NCI-H510A (cell line): ENCODE measurements around the gene ITGAL.
"Not testable (repeated sequence)": the region's sequence is repeated elsewhere in the genome, so short reads cannot be mapped to it uniquely, and the experiment has no call there.

Source experiments
- DNase-seq: peaks from one replicate; lab custom pipeline; 2025; lab: John Stamatoyannopoulos, UW

Gene ITGAL

DNA sequence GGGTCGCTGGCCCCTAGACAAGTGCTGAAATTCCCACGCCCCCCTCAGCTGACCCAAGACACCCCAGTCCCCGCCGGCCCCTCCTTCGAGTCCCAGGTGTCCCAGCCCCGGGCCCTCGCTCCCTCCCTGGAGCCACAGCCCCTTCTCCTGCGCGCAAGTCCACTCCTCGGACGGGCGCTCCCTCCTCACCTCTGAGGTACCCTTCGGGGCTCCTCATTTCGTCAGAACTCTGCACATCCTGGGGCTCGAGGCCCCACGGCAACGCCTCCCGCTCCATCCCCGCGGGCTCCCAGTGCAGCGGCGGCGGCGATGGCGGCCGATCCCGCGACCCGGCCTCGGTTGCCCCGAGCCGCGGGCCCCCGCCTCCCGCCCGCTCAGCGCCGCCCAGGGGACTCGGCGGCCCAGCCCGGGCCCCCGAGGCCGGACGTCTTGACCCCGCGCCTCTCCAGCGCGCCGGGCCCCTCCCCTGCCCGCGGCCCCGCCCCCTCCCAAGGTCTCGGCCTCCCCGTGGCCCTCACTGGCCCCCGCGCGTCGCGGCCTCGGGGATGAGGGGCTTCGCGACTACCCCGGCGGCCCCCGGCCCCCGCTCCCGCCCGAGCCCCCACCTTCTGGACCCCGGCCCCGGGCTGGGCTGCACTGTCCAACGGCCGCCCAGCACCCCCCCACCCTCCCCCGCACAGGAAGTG is 53.7 kb downstream of the ITGAL start, which contains the start of gene ZNF768:
TSS of gene ZNF768 (minus strand) at position 430 of the 686 bp plus-strand sequence. CDS start at position 277, 153 bp downstream.
- DNase-seq: peak; percentile 76

DNA sequence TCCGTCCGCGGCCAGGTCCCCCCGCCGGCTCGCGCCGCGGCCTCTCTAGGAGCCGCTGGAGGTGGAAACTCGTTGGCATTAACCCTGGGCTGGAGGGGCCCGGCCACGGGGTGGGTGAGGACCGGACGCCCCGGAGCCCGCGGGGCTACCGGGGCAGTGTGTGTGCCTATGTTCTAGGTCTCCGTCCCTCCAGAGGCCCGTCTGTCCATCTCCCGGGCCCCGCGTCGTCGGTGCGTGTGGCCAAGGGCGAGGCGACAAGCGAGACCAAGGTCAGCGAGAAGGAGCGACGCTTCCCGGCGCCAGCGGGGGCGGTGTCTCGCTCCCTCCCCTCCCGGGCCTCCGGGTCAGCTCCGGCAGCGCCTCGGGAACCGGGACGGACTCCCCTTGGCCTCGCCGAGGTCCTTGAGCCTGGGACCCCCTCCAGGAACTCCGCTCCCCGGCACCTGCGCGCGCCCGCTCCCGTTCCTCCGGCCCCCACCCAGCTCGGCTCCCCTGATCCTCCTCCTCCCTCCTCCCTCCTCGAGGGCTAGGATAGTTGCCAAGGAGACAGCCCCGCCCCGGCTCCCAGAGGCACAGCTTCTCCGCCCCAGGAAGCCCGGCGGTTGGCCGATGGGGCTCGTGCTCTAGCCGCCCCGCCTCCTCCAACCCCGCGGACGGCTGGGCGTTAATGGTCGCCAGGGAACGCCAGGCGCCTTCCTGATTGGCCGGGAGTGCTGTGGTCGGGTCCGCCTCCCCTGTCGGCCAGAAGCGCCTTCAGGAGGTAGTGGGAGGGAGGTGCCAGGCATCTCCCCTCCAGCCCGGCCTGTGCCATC is 54.5 kb downstream of the ITGAL start:
- DNase-seq: peak; percentile 99

DNA sequence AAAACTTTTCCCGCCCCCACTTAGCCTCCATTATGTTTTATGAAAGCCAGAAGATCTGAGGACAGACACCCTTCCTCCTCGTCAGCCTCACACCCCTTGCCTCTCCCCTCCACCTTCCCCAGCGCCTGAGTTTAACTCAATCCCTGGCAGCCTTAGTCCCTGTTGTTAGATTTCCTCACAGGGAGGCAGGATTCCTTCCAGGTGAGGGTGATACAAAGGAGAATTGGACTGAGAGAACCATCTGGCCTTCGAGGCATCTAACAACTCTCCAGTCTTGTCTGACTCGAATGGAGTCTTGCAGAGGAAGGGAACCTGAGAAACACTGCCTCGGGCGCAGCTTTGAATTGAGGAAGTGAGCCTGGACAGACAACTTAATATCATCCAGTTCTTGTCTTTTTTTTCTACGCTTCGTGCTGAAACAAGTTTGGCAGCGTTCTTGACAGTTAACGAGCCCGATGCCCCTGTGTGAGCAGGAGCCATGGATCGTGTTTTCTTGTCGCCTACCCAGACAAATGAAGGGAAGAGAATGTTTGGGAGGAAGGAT is 55.2 kb downstream of the ITGAL start:
- DNase-seq: peak; percentile 42

DNA sequence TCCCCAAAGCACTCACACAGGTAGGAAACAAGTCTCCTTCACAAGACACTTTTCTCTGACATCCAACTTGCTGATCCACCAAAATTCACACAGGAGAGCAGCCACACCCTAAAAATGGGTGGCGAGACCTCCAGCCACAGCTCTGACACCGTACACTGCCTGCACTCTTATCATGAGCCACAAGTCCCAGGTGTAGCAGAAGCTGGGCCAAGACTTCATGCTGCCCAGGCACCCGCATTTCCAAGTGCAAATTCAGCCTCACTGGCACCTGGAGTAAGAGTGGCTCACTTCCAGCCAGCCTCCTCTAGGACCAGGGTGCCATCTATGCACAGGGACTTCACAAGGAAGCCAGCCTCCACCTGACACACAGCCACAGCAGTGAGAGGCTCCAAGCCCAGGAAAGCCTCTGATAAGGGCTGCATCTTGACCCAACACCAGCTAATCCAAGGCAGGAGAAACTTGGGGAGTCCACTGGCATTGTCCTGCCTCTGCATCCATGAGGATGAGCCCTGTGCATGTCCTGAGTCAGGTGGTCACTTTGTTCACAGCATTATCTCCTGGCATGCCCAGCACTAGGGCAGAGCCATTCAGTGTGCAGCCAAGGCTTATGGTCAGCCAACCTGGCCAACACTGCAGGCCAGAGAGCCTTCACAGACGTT is 56.4 kb downstream of the ITGAL start:
- DNase-seq: no peak

DNA sequence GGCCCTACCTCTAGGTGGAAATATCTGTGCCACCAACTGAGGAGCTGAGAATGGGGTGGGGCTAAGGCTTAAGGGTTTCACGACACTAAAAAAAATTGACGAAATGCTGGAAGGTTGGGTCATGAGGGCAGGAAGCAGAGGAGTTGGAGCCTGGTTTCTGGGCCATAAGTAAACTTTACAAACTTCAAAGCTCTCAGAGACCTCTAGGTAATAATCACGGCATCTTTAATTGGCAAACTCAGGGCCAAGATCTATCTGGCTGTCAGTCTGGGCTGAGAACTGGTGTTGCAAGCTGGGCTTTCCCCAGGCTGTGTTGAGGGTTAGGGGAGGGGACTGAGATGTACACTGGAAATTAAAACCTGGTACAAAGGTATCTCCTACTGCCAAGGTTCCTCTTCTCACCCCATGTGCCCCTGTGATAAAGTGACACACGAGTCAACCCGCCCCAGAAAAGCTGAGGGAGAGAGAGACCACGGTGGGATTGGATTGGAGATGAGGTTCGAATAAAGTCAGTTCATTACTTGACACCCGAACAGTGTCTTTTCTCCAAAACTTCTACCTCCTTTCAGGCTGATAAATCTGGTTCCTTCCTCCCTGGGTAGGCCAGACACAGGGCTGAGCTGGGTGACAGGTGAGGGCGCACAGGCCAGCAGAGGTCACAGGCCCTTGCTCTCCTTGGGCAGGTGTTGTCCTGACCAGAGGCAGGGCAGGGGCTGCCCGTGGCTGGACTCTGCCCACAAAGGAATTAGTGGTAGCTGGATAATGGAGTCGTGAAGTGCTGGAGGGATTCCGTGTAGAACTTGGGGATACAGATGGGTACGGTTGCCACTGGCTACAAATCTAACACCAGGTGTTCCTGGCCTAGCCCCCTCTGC is 57.9 kb downstream of the ITGAL start:
- DNase-seq: no peak

DNA sequence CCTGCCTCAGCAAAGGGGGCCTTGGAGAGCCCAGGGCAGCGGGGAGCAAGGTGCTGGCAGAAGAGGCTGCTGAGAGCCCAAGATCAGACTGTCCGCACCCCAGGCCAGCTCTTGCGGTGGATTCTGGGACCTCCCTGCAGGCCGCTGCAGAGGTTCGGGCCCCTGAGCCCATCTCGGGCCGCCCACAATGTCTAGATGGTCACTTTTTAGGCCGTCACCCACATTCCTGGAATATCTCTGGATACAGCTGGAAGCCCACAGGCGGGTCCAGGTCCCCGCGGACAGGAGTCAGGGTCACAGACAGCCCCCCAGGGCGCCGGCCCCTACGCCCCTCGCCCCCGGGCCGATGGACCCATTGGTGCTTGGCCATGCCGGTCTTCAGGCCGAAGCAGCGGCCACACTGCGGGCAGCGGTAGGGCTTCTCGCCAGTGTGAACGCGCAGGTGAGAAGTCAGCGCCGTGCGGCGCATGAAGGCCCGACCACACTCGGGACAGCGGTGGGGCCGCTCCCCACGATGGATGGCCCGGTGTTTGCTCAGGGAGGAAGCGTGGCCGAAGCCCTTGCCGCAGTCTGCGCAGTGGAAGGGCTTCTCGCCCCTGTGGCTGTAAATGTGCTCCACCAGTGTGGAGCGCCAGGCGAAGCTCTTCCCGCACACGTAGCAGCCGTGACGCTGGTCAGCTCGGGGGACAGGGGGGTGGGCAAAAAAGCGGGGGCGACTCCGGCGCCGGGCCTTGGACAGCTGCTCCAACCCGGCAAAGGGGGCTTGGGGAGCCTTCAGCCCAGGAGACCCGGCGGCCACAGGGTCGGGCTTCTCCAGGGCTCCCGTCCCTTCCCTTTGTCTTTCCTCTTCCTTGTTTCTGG is 60.0 kb downstream of the ITGAL start:
- DNase-seq: no peak

DNA sequence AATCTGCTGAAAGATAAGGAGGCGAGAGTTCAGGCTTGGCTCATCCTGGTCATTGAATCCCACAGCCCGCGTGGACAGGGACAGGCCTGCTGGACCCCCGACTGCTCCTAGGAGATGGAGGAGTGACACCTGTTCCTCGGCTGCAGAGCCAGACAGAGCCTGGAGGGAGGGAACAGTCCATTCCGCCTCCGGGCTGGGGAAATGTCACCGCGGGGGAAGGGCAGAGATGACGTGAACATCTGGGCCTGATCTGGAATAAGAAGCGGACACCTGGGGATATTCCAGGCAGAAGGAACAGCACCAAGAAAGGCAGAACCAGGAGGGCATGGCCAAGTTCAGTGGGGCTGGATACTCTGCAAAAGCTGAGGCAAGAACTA is 60.6 kb downstream of the ITGAL start:
- no peak for DNase-seq

DNA sequence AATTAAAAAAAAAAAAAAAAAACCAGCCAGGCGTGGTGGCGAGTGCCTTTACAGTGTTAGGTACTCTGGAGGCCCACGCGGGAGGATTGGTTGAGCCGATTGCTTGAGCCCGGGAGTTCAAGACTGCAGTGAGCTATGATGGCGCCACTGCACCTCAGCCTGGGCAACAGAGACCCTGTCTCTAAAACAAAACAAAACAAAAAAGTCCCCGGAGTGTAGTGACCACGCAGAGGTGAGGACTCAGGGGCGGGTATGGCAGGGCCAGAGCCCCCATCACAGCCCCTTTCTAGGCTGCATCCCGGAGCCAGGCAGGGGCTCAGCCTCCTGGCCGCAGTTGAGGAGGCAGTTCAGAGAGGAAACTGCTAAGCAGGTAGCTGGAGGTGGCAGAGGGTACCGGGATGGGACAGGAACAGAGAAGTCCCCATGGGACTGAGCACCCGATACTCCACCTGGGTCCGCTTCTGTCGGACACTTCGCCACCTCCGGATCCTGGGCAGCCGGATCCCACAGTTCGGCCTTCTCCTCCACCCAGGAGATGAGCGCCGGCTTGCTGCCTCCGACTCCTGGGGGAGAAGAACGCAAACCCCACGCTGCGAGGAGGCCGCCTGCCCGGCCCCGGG is 61.3 kb downstream of the ITGAL start:
- DNase-seq: no peak

DNA sequence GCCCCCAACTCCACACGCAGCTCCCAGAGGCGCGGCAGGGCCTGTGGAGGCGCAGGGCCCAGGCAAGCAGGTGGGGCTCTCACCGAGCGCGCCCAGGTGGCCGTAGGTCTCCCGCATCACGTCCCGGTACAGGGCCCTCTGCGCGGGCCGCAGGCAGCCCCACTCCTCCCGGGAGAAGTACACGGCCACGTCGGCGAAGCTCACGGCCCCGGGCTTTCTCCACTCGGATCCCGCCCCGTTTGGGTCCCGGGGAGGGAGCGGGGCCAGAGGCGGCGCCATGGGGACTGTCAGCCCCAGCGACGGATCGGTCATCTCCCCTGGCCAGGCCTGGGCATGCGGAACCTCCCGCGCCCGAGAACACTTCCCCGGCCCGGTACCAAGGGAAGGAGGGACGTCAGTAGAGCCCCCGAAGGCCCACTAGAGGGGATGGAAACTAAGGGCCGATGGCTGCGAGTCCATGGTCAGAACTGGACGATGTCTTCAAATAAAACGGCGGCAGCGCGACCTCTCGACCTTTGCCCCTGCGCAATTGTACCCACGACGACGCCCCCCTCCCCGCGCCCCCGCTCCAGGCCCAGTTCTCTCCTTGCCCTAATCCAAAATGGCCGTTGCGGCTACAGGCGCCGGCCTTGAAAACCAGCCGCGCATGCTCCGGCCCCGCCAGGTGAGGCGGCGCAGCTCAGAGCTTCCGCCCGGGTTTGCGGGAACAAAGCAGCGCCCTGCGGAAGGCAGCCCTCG is 62.0 kb downstream of the ITGAL start, which contains the start of gene ZNF747:
TSS of gene ZNF747 (minus strand) at position 491 of the 738 bp plus-strand sequence. CDS start at position 312, 179 bp downstream.
- peak; percentile 91 for DNase-seq

DNA sequence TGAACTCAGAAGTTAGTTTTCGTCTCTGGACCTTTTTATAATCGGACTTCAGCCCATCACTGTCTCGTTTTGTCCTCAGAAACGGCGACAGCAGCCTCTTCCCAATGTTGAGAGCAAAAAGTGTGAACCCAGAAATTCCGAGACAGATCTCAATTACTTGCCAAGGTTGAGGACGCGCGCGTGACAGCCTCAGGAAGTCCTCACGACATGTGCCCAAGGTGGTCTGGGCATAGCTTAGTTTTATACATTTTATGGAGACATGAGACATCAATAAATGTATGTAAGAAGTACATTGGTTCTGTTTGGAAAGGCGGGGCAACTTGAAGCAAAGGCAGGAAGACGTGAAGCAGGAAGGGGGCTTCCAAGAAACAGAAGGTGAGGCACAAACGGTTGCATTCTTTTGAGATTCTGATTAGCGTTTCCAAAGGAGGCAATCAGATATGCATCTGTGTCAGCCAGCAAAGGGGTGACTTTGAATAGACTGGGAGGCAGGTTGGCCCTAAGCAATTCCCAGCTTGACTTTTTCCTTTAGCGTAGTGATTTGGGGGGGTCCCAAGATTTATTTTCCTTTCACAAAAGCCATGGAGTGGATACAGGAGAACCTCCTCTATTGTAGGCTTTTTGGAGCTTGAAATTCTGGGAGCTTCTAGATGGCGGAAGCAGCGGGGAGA is 62.7 kb downstream of the ITGAL start:
- DNase-seq: peak; percentile 66

DNA sequence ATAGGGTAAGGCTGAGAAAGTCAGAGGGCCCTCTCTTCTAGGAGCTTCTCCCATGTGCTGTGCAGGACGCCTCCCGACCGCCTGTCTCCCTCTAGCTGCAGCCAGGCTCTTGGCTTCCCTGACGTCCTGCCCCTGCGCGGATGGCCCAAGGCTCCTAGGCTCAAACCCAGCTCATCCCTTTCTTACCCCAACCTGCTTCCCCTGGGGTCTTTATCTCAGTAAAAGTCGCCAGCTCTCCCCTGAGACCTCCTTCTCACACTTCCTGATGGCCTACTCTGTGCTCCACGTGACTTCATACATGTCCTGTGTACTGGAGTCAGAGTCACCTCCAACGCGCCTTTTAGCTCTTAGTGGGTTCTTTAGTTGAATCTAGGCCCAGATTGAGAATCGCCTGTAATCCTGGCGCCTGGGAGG is 63.2 kb downstream of the ITGAL start:
- peak; percentile 65 for DNase-seq

DNA sequence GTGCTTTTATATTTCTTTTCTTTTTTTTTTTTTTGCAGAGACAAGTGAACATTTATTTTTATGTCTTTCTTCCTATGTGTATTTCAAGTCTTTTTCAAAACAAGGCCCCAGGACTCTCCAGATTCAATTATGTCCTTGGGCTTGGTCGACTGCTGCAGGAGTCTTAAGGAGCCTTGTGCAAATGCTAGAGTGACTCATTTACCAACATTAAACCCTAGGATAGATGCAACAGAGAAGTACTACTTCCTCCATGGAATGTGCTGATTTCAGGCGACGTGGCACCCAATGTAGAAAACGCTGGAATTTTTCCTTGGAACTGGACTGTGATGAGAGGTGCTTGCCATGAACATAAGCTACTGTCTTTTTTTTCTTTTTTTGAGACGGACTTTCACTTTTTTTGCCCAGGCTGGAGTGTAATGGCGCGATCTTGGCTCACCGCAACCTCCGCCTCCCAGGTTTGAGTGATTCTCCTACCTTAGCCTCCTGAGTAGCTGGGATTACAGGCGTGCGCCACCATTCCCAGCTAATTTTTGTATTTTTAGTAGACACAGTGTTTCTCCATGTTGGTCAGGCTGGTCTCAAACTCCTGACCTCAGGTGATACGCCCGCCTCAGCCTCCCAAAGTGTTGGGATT is 64.0 kb downstream of the ITGAL start:
- not testable (repeated sequence) for DNase-seq

DNA sequence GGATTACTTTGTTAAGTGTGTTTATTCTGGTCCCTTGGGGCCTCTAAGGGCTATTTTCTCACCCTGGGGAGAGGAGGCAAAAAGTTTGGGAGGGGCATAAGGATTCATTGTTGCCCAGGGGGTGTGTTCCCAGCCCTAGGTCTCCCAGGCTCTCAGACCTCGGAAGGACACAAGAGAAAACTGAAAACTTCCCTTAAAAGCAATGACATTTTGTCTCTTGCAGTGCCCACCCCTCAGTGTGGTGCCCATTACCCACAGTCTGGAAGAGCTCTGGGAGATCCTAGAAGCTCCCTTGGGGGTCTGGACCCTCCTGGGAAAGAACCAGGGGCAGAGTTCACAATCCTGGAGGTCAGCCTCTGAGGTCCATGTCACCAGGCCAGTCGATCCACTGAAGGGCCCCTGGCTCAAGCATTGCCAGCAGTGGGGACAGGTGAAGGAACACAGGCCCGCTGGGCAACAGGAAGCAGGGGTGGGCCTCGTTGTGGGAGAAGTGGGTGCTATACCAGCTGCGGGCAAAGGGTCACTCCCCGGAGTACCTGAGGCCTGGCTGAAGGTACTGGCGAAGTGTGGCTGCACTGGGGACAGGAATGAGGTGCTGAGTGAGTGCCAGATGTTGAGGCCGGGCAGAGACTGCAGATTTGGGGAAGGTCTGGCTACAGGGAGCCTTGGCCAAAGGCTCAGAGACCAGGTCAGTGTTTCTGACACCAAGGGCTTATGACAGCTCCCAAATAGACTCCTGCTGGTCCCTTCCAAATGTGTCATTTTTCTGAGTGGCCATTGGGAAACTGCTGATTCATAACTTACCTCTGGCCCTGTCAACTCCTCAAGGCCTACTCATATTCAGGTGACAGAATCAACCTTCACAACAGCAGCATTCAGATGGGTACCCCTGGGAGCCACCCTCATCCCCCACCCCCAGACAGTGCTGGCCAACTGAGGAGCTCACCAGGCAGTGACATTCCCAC is 66.7 kb downstream of the ITGAL start:
- no peak for DNase-seq

DNA sequence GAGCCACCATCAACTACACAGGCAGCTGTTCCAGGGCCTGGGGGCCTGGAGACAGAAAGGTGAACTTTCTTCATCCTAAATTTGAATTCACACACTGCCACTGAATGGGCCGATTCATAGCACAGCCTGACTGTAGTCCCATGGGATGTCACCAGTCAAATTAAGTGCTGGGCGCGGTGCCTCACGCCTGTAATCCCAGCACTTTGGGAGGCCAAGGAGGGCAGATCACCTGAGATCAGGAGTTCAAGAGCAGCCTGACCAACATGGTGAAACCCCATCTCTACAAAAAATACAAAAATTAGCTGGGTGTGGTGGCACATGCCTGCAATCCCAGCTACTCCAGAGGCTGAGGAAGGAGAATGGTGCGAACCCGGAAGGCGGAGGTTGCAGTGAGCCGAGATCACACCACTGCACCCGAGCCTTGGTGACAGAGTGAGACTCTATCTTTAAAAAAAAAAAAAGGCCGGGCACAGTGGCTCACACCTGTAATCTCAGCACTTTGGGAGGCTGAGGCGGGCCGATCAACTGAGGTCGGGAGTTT is 67.5 kb downstream of the ITGAL start:
- DNase-seq: not testable (repeated sequence)

DNA sequence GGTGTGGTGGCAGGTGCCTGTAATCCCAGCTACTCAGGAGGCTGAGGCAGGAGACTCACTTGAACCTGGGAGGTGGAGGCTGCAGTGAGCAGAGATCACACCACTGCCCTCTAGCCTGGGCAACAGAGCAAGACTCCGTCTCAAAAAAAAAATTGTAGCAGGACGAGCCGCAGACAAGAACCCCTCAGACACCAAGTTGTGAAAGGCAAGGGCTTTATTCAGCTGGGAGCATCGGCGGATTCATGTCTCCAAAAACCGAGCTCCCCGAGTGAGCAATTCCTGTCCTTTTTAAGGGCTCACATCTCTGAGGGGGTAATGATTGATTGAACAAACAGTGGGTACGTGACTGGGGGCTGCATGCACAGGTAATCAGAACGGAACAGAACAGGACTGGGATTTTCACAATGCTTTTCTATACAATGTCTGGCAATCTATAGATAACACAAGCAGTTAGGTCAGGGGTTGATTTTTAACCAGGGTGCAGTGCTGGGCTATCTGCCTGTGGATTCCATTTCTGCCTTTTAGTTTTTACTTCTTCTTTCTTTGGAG is 68.4 kb downstream of the ITGAL start:
- not testable (repeated sequence) for DNase-seq
